Natural killer cell (primary cell): ENCODE measurements around the gene RPL22. TPM values are rescaled to one million over a fixed set of nuclear protein-coding genes. Genes with fewer than 3 reads are reported as not detected.

Experiments used
- ATAC-seq, 3 donors: fragments of 150-1000 bp in 2 of 3; fragments of 200-7000 bp in 1 of 3; cut with Tn5 transposase; 1 replicate in 1 of 3; 2 replicates in 2 of 3; pipeline ENCODE4 v1.10.0; 2021; ENCODE audit warnings: mild to moderate bottlenecking in 2 of 3, moderate library complexity in 2 of 3
- DNase-seq, 2 donors: peaks; one replicate each; pipeline versions ENCODE4 v3.0.0 to v3.0.0-alpha.2; 2013 to 2021; ENCODE audit warnings: mixed read lengths in 1 of 2
- H3K27ac ChIP-seq: one replicate; pipeline ENCODE4 v1.5.1; 2013; ENCODE audit warnings: mild to moderate bottlenecking, low read length
- H3K27me3 ChIP-seq: one replicate; pipeline ENCODE4 v1.6.1; 2013; ENCODE audit warnings: low read length; ENCODE audit not compliant: control insufficient read depth, insufficient read depth
- H3K36me3 ChIP-seq: one replicate; pipeline ENCODE4 v1.6.1; 2013; ENCODE audit warnings: low read length; ENCODE audit not compliant: control insufficient read depth, insufficient read depth
- H3K4me1 ChIP-seq: one replicate; pipeline ENCODE4 v1.6.1; 2013; ENCODE audit warnings: low read length; ENCODE audit not compliant: control insufficient read depth, insufficient read depth
- H3K4me3 ChIP-seq: one replicate; pipeline ENCODE4 v1.5.1; 2013; ENCODE audit warnings: low read length
- H3K9me3 ChIP-seq: one replicate; pipeline ENCODE4 v1.6.1; 2013; ENCODE audit warnings: low read length; ENCODE audit not compliant: control insufficient read depth, insufficient read depth
- H3K27ac Mint-ChIP-seq, 2 donors: one replicate each; pipeline ENCODE4 v1.8.0; 2022; ENCODE audit warnings: mild to moderate bottlenecking in 2 of 2, mixed read lengths in 2 of 2, moderate library complexity in 1 of 2
- H3K27me3 Mint-ChIP-seq, 2 donors: one replicate each; pipeline ENCODE4 v1.8.0; 2022; ENCODE audit warnings: low read depth in 2 of 2, mixed read lengths in 2 of 2
- H3K36me3 Mint-ChIP-seq: one replicate; pipeline ENCODE4 v1.8.0; 2022; ENCODE audit warnings: mixed read lengths
- H3K4me1 Mint-ChIP-seq, 2 donors: one replicate each; pipeline ENCODE4 v1.8.0; 2022; ENCODE audit warnings: mixed read lengths in 2 of 2
- H3K4me3 Mint-ChIP-seq: one replicate; pipeline ENCODE4 v1.8.0; 2022; ENCODE audit warnings: mild to moderate bottlenecking, moderate library complexity, mixed read lengths
- H3K9me3 Mint-ChIP-seq, 2 donors: one replicate each; pipeline ENCODE4 v1.8.0; 2022; ENCODE audit warnings: mixed read lengths in 2 of 2
- CTCF ChIP-seq: fragments of 200-600 bp; IDR thresholded peaks from one replicate; pipeline ENCODE4 v1.8.0; 2022; ENCODE audit warnings: antibody characterized with exemption
- WGBS: methylation state at CpG from one replicate; pipeline ENCODE4 v1.1.7; 2013; ENCODE audit warnings: missing lambda C conversion rate; ENCODE audit not compliant: insufficient coverage; 5-methylcytosine and 5-hydroxymethylcytosine counted together
- intact Hi-C: fragments of 100-400 bp; cut with micrococcal nuclease; formaldehyde crosslinking; loops from one replicate; pipeline ENCODE4 v1.14.2; 2022
- total RNA-seq, 4 donors: library from RNA; stranded (reverse); fragments of 120-200 nt in 1 of 4; gene quantifications; one replicate each; pipeline versions ENCODE4 v1.2.3 to v1.2.4, GENCODE V29; 2013 to 2022

Gene RPL22
- total RNA-seq, 3 donors from 2014 or later (not counting 1 experiment from before 2014, with no cell fraction given): 210 to 239 (median 228) TPM

- Histone ChIP-seq H3K27ac (no peak overlapping the region), H3K27me3 (peaks cover 9% of the 10 kb centered on the region), H3K36me3 (no peaks in the 10 kb centered on the region), H3K9me3 (no peaks in the 10 kb centered on the region), H3K4me3 (no peak overlapping the region), H3K4me1 (peaks cover 53% of the 10 kb centered on the region)
- no peaks in the 10 kb centered on the region for H3K9me3 Mint-ChIP-seq
- no peaks in the 10 kb centered on the region for H3K36me3 Mint-ChIP-seq
- no peak overlapping the region for H3K4me3 Mint-ChIP-seq
- no peaks in the 10 kb centered on the region for H3K27me3 Mint-ChIP-seq
- WGBS: 98% methylated on average over 10 of the region's 11 CpGs
- DNase-seq (no peak), ATAC-seq (no peak)
- H3K4me1 Mint-ChIP-seq: peaks cover 0 to 20% of the 10 kb centered on the region in 2 donors
- no peak overlapping the region for H3K27ac Mint-ChIP-seq
- no peak for TF ChIP-seq CTCF
- intact Hi-C loops: no loop called here
These were observed 49.1 kb downstream of the RPL22 start for GRCh38 chr1:6150006-6150938.

- Histone ChIP-seq H3K4me1 (peaks cover 46% of the 10 kb centered on the region), H3K27me3 (peaks cover 9% of the 10 kb centered on the region), H3K27ac (no peak overlapping the region), H3K4me3 (no peak overlapping the region), H3K9me3 (no peaks in the 10 kb centered on the region), H3K36me3 (no peaks in the 10 kb centered on the region)
- no peaks in the 10 kb centered on the region for H3K9me3 Mint-ChIP-seq
- intact Hi-C loops: no loop called here
- ATAC-seq (no peak), DNase-seq (no peak)
- H3K36me3 Mint-ChIP-seq: no peaks in the 10 kb centered on the region
- H3K4me1 Mint-ChIP-seq: peaks cover 0 to 14% of the 10 kb centered on the region in 2 donors
- H3K27ac Mint-ChIP-seq: no peak overlapping the region
- no peak for TF ChIP-seq CTCF
- H3K27me3 Mint-ChIP-seq: no peaks in the 10 kb centered on the region
- 97% methylated on average over 1 of the region's 1 CpG for WGBS
- no peak overlapping the region for H3K4me3 Mint-ChIP-seq
These were observed 49.8 kb downstream of the RPL22 start for GRCh38 chr1:6149597-6149996.

- 7% methylated on average over 53 of the region's 53 CpGs for WGBS
- Mint-ChIP-seq H3K27ac (no peak overlapping the region), H3K4me1 (peaks cover 0 to 13% of the 10 kb centered on the region in 2 donors), H3K36me3 (no peaks in the 10 kb centered on the region), H3K9me3 (no peaks in the 10 kb centered on the region), H3K27me3 (no peaks in the 10 kb centered on the region), H3K4me3 (peak overlapping the region; percentile 82)
- Histone ChIP-seq H3K36me3 (no peaks in the 10 kb centered on the region), H3K27me3 (peaks cover 9% of the 10 kb centered on the region), H3K4me1 (peaks cover 37% of the 10 kb centered on the region), H3K9me3 (no peaks in the 10 kb centered on the region), H3K27ac (no peak overlapping the region), H3K4me3 (peak overlapping the region; percentile 9)
- intact Hi-C loops: no loop called here
- ATAC-seq (peak; percentile 76 to 95 (median 92)), DNase-seq (peak; percentile 46 to 74)
- TF ChIP-seq CTCF: no peak
These were observed 50.7 kb downstream of the RPL22 start for GRCh38 chr1:6148497-6149241.
